Mesothelial cell of epicardium (in vitro differentiated cells): ENCODE data around the gene ERGIC2. TPM values are rescaled to one million over a fixed set of nuclear protein-coding genes. Genes with fewer than 3 reads are reported as not detected.
"Not testable (repeated sequence)": the region's sequence is repeated elsewhere in the genome, so short reads cannot be mapped to it uniquely, and the experiment has no call there.

Source experiments
- DNase-seq, 2 experiments: peaks; one replicate each; pipeline ENCODE4 v3.0.0; 2021; ENCODE audit warnings: low spot score in 2 of 2; ENCODE audit not compliant: unreplicated experiment in 2 of 2
- H3K27ac Mint-ChIP-seq: 2 replicates; pipeline ENCODE4 v1.8.0; 2021; ENCODE audit warnings: mixed read lengths
- H3K27me3 Mint-ChIP-seq: 2 replicates; pipeline ENCODE4 v1.8.0; 2021; ENCODE audit warnings: low read depth, mixed read lengths
- H3K36me3 Mint-ChIP-seq: 2 replicates; pipeline ENCODE4 v1.8.0; 2021; ENCODE audit warnings: mixed read lengths
- H3K4me1 Mint-ChIP-seq: 2 replicates; pipeline ENCODE4 v1.8.0; 2021; ENCODE audit warnings: mixed read lengths
- H3K4me3 Mint-ChIP-seq: 2 replicates; pipeline ENCODE4 v1.8.0; 2021; ENCODE audit warnings: mild to moderate bottlenecking, moderate library complexity, mixed read lengths
- H3K9me3 Mint-ChIP-seq: 2 replicates; pipeline ENCODE4 v1.8.0; 2021; ENCODE audit warnings: mixed read lengths
- CTCF ChIP-seq: fragments of 200-600 bp; sonication (generic); IDR thresholded peaks from one replicate; pipeline ENCODE4 v1.5.0; 2021; ENCODE audit warnings: antibody characterized with exemption; ENCODE audit not compliant: unreplicated experiment
- total RNA-seq: library from RNA; stranded (reverse); gene quantifications from 3 replicates; pipeline ENCODE4 v1.2.1, GENCODE V29; 2021

The ERGIC2 gene
- total RNA-seq, 1 donor from 2014 or later, result 59.8 TPM

- H3K27ac Mint-ChIP-seq, result no peak overlapping the region
- no peak overlapping the region for H3K4me3 Mint-ChIP-seq
- no peak for DNase-seq
- H3K27me3 Mint-ChIP-seq, result peaks cover 13% of the 10 kb centered on the region
- no peaks in the 10 kb centered on the region for H3K36me3 Mint-ChIP-seq
- no peaks in the 10 kb centered on the region for H3K9me3 Mint-ChIP-seq
- no peak for TF ChIP-seq CTCF
- no peaks in the 10 kb centered on the region for H3K4me1 Mint-ChIP-seq
Measured at GRCh38 chr12:29403991-29404390, 23.0 kb upstream of the ERGIC2 start.

- H3K27me3 Mint-ChIP-seq, result peaks cover 17% of the 10 kb centered on the region
- H3K36me3 Mint-ChIP-seq, result no peaks in the 10 kb centered on the region
- no peak for TF ChIP-seq CTCF
- H3K27ac Mint-ChIP-seq, result no peak overlapping the region
- H3K4me3 Mint-ChIP-seq, result no peak overlapping the region
- H3K4me1 Mint-ChIP-seq, result no peaks in the 10 kb centered on the region
- no peak for DNase-seq
- no peaks in the 10 kb centered on the region for H3K9me3 Mint-ChIP-seq
Measured at GRCh38 chr12:29402437-29402836, 21.5 kb upstream of the ERGIC2 start.

- H3K36me3 Mint-ChIP-seq, result no peaks in the 10 kb centered on the region
- no peak overlapping the region for H3K4me3 Mint-ChIP-seq
Measured at GRCh38 chr12:29398495-29398894, 17.5 kb upstream of the ERGIC2 start.

GRCh38 chr12:29396774-29397173 is 15.8 kb upstream of the ERGIC2 start:
- no peak for DNase-seq
- no peak overlapping the region for H3K4me3 Mint-ChIP-seq
- H3K36me3 Mint-ChIP-seq, result no peaks in the 10 kb centered on the region
- no peak for TF ChIP-seq CTCF
- H3K9me3 Mint-ChIP-seq, result no peaks in the 10 kb centered on the region
- no peaks in the 10 kb centered on the region for H3K4me1 Mint-ChIP-seq
- H3K27me3 Mint-ChIP-seq, result peaks cover 9% of the 10 kb centered on the region
- H3K27ac Mint-ChIP-seq, result no peak overlapping the region

More at GRCh38 chr12:29398495-29398894, 17.5 kb upstream of the ERGIC2 start:
- no peak for DNase-seq
- H3K4me1 Mint-ChIP-seq, result no peaks in the 10 kb centered on the region
- no peaks in the 10 kb centered on the region for H3K9me3 Mint-ChIP-seq
- TF ChIP-seq CTCF, result no peak
- no peak overlapping the region for H3K27ac Mint-ChIP-seq
- peaks cover 17% of the 10 kb centered on the region for H3K27me3 Mint-ChIP-seq

- Mint-ChIP-seq H3K9me3 (no peaks in the 10 kb centered on the region), H3K4me1 (no peaks in the 10 kb centered on the region), H3K27ac (no peak overlapping the region), H3K27me3 (peaks cover 7% of the 10 kb centered on the region), H3K4me3 (no peak overlapping the region), H3K36me3 (no peaks in the 10 kb centered on the region)
- DNase-seq, result no peak
- TF ChIP-seq CTCF, result no peak
Measured at GRCh38 chr12:29395356-29395755, 14.4 kb upstream of the ERGIC2 start.

GRCh38 chr12:29390419-29390818 is 9.4 kb upstream of the ERGIC2 start:
- H3K27ac Mint-ChIP-seq, H3K36me3 Mint-ChIP-seq, H3K4me3 Mint-ChIP-seq, H3K27me3 Mint-ChIP-seq, H3K4me1 Mint-ChIP-seq, DNase-seq, H3K9me3 Mint-ChIP-seq: not testable (repeated sequence)
